Peyer's patch (tissue), 4 donors: ENCODE results near the gene B4GAT1.

Experiments used
- POLR2A ChIP-seq, 2 donors: fragments of 450-650 bp; IDR thresholded peaks; one replicate each; pipeline ENCODE4 v1.5.1; 2017; ENCODE audit warnings: antibody characterized with exemption in 2 of 2, mild to moderate bottlenecking in 2 of 2, moderate library complexity in 2 of 2
- TF ChIP-seq, protein P1 (sequence below), 6 experiments: fragments of 450-650 bp in 4 of 6; fragments of 200-600 bp in 2 of 6; sonication (generic) in 1 of 6; IDR thresholded peaks; one replicate each; pipeline ENCODE4 v1.5.1; 2017 to 2019; ENCODE audit warnings: antibody characterized with exemption in 6 of 6, mild to moderate bottlenecking in 3 of 6, moderate library complexity in 1 of 6

DNA sequence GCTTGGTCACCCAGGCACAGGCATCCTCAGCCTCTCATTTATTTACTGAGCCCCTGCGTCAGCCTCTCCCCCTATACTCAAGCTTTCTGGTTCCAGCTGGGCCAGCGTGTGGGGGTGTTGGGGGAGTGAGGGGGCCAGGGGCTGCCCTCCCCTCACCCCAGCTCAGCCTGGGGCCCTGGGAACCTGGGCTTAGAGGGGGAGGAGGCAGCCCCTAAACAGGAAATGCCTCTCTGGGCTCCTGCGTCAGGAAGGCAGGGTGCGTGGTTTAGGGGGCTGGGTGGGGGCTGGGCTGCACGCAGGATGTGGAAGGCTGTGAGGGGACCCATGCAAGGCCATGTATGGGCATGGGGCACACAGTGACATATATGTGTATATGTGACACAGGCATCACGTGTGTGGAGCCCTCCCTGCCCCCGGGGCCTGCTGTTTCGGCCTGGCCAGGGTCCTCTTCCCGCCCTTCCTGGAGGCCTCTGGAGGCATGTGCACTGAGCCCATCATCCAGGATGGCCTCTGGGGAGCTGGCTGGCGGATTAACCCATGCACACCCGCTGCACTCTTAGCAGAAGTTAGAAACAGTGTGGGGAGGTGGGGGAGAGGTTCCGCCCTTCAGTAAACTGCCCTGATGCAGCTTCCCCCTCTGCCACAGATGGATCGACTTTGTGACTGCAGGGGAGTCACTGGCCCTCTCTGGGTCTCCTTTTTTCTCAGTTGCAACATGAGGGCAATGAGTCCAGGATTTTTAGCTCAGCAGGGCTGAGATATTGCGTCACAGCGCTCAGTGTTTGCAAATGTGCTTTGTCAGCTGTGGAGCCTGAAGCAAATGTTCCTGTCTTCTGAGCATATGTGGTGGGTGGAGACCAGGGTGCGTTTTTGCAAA lies 29.5 kb downstream of the B4GAT1 start:
- TF ChIP-seq, protein P1, sequence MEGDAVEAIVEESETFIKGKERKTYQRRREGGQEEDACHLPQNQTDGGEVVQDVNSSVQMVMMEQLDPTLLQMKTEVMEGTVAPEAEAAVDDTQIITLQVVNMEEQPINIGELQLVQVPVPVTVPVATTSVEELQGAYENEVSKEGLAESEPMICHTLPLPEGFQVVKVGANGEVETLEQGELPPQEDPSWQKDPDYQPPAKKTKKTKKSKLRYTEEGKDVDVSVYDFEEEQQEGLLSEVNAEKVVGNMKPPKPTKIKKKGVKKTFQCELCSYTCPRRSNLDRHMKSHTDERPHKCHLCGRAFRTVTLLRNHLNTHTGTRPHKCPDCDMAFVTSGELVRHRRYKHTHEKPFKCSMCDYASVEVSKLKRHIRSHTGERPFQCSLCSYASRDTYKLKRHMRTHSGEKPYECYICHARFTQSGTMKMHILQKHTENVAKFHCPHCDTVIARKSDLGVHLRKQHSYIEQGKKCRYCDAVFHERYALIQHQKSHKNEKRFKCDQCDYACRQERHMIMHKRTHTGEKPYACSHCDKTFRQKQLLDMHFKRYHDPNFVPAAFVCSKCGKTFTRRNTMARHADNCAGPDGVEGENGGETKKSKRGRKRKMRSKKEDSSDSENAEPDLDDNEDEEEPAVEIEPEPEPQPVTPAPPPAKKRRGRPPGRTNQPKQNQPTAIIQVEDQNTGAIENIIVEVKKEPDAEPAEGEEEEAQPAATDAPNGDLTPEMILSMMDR (IDR thresholded peaks at IDR 0.05) = no peak
- TF ChIP-seq POLR2A (IDR thresholded peaks at IDR 0.05) = no peak
